Adrenal gland (tissue), 12 donors: ENCODE measurements around the gene HNRNPA3. TPM values are rescaled to one million over a fixed set of nuclear protein-coding genes. Genes with fewer than 3 reads are reported as not detected.
A peak's percentile ranks its signal among the peaks of the same experiment; 100 is the strongest.

Experiments used
- DNase-seq, 7 donors: peaks; one replicate each; pipeline ENCODE4 v3.0.0-alpha.2; 2019 to 2020
- H3K27ac ChIP-seq, 5 donors: fragments of 200-600 bp; sonication (generic) in 4 of 5; 1 replicate in 3 of 5; 2 replicates in 2 of 5; pipeline versions ENCODE4 v1.5.1 to v1.8.0; 2016 to 2020; ENCODE audit warnings: mild to moderate bottlenecking in 1 of 5
- H3K27me3 ChIP-seq: fragments of 200-600 bp; 2 replicates; pipeline ENCODE4 v1.8.0; 2021
- H3K36me3 ChIP-seq, 2 donors: fragments of 200-600 bp; replicated peaks in 1 of 2; 1 replicate in 1 of 2; 2 replicates in 1 of 2; pipeline versions ENCODE4 v1.5.1 to v1.8.0; 2018 to 2022
- H3K4me1 ChIP-seq, 2 donors: fragments of 200-600 bp; replicated peaks in 1 of 2; 1 replicate in 1 of 2; 2 replicates in 1 of 2; pipeline versions ENCODE4 v1.5.1 to v1.8.0; 2018 to 2021
- H3K4me3 ChIP-seq, 4 donors: fragments of 200-600 bp; sonication (generic) in 3 of 4; one replicate each; pipeline ENCODE4 v1.5.1; 2016 to 2018
- H3K9me3 ChIP-seq, 3 donors: fragments of 200-600 bp; sonication (generic) in 1 of 3; replicated peaks in 1 of 3; 1 replicate in 2 of 3; 2 replicates in 1 of 3; pipeline versions ENCODE4 v1.5.1 to v1.8.0; 2016 to 2021
- POLR2A ChIP-seq, 2 donors: fragments of 450-650 bp; IDR thresholded peaks; one replicate each; pipeline ENCODE4 v1.6.1; 2017; ENCODE audit warnings: antibody characterized with exemption in 2 of 2, mild to moderate bottlenecking in 2 of 2, moderate library complexity in 1 of 2
- WGBS, 4 donors: extraction: QIAGEN DNeasy Blood & Tissue Kit in 2 of 4; methylation state at CpG; one replicate each; pipeline versions ENCODE4 v1.1.5 to v1.1.7; 2013 to 2017; 5-methylcytosine and 5-hydroxymethylcytosine counted together
- intact Hi-C, 2 donors: fragments of 100-400 bp; cut with DNase I; formaldehyde crosslinking; loops; one replicate each; pipeline versions ENCODE4 v1.14.1 to v1.15.0; 2022 to 2023
- polyA plus RNA-seq, 3 donors: library from polyadenylated mRNA; stranded (reverse); fragments of 200-250 nt in 2 of 3; fragments of 350-450 nt in 1 of 3; fragmentation: Illumina TruSeq in 1 of 3; extraction: RNeasy Lipid Tissue Mini Kit (QIAGEN cat#74804) in 1 of 3; gene quantifications; one replicate each; pipeline ENCODE4 v1.2.3, GENCODE V29; 2013 to 2014
- total RNA-seq, 9 donors: library from RNA; depleted of rRNA in 4 of 9; stranded (reverse); fragments of >200 nt in 4 of 9; fragments of 120-200 nt in 1 of 9; fragmentation: NEBNext Ultra II Directional in 1 of 9; extraction: Animal tissue kit (Norgen Biotek cat#: 25700) in 1 of 9; gene quantifications; one replicate each; pipeline versions ENCODE4 v1.1.0 to v1.2.4, GENCODE V29; 2013 to 2023
- TF ChIP-seq, protein P1 (sequence below), 6 experiments: fragments of 450-650 bp in 4 of 6; fragments of 200-600 bp in 2 of 6; sonication (generic) in 1 of 6; IDR thresholded peaks; 1 replicate in 5 of 6; 2 replicates in 1 of 6; pipeline versions ENCODE4 v1.5.1 to v1.8.0; 2016 to 2021; ENCODE audit warnings: antibody characterized with exemption in 6 of 6, mild to moderate bottlenecking in 2 of 6, moderate library complexity in 1 of 6
- donor health status: healthy with polysubstance abuse.
- donor health status: Bipolar disorder and iron deficiency.
- donor health status: DM: yes; HTN: yes; CAD: no.
- donor health status: DM: no; HTN: no; CAD: no.
- donor health status: DM: no; HTN: no; CAD: no.
- donor health status: DM: yes; HTN: yes; CAD: no.

The HNRNPA3 gene
- total and polyA plus RNA-seq, 12 donors, result 22.6 to 223 (median 107) TPM

DNA sequence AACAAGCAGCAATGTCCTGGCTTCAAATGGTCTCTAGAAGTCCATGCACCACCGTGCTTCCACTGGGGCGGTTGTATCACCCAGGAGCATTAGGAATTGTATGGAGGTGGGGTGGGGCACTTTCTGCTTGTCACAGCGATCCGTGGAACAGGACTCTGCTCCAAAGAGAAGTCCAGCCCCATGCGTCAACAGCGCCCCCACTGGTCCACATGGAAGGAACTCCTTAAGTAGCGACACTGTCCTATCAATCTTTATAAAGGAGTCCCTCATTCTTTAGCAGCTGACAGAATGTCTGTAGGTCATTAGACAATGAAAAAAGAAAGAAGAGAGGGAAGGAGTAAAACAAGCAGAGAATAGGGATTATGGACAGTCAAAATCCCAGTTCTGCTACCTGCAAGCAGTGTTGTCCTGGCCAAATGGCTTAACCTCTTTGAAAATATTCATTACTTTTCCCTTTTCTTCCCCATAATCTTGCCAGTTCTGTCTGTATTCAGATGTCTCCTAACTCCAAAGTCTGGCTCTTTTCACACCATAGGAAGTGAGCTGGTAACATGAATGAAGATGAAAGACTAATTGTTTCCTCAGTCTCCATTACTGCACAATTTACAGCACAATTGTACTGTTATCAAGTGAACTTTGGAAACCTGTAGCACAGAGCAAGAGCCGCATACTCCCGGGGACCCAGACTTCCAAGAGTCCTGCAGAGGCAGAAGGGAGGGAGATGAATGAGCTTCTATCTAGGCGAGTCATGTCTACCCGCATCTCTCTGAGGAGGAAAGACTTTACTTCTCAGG is 42.0 kb downstream of the HNRNPA3 start:
- intact Hi-C loops, result no loop called here
- no peak overlapping the region for H3K4me3 ChIP-seq
- no peaks in the 10 kb centered on the region for H3K36me3 ChIP-seq
- no peaks in the 10 kb centered on the region for H3K27me3 ChIP-seq
- 63 to 72% (median 67%) methylated on average over 10 to 11 of the region's 11 CpGs for WGBS, 4 donors
- H3K27ac ChIP-seq, result peak overlapping the region in 1 of 5 donors; percentile 22
- TF ChIP-seq, protein P1, sequence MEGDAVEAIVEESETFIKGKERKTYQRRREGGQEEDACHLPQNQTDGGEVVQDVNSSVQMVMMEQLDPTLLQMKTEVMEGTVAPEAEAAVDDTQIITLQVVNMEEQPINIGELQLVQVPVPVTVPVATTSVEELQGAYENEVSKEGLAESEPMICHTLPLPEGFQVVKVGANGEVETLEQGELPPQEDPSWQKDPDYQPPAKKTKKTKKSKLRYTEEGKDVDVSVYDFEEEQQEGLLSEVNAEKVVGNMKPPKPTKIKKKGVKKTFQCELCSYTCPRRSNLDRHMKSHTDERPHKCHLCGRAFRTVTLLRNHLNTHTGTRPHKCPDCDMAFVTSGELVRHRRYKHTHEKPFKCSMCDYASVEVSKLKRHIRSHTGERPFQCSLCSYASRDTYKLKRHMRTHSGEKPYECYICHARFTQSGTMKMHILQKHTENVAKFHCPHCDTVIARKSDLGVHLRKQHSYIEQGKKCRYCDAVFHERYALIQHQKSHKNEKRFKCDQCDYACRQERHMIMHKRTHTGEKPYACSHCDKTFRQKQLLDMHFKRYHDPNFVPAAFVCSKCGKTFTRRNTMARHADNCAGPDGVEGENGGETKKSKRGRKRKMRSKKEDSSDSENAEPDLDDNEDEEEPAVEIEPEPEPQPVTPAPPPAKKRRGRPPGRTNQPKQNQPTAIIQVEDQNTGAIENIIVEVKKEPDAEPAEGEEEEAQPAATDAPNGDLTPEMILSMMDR (IDR thresholded peaks at IDR 0.05), result peak in 4 of 6 experiments; percentile 13 to 33 (median 23)
- TF ChIP-seq POLR2A (IDR thresholded peaks at IDR 0.05), result no peak
- peak in 1 of 7 donors; percentile 29 for DNase-seq
- peaks cover 39 to 92% of the 10 kb centered on the region in 2 donors for H3K4me1 ChIP-seq
- H3K9me3 ChIP-seq, result no peaks in the 10 kb centered on the region

DNA sequence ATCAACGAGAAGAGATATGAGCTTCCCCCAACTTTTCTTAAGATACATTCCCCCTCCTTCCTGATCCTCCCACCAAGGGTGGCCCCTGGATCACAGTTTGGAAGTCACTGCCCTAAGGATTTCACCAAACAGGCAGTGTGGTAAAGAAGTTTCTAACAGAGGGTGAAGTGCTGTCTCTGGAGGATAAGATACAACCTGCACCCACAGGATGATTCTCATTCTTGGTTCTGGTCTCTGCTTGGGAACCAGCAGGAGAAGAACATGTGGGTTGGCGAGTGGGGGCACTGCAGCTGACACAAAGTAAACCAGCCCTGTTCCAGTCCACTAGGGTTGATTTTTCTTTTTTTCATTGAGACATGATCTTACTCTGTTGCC is 42.6 kb downstream of the HNRNPA3 start:
- Histone ChIP-seq H3K27ac (peak overlapping the region in 1 of 5 donors; percentile 23), H3K4me3 (no peak overlapping the region), H3K4me1 (peaks cover 42 to 92% of the 10 kb centered on the region in 2 donors), H3K9me3 (no peaks in the 10 kb centered on the region), H3K27me3 (no peaks in the 10 kb centered on the region), H3K36me3 (no peaks in the 10 kb centered on the region)
- no peak for DNase-seq
- TF ChIP-seq, protein P1 (IDR thresholded peaks at IDR 0.05), result no peak
- no peak for TF ChIP-seq POLR2A (IDR thresholded peaks at IDR 0.05)
- 55 to 64% (median 62%) methylated on average over 2 of the region's 2 CpGs for WGBS, 4 donors
- intact Hi-C loops, result no loop called here

DNA sequence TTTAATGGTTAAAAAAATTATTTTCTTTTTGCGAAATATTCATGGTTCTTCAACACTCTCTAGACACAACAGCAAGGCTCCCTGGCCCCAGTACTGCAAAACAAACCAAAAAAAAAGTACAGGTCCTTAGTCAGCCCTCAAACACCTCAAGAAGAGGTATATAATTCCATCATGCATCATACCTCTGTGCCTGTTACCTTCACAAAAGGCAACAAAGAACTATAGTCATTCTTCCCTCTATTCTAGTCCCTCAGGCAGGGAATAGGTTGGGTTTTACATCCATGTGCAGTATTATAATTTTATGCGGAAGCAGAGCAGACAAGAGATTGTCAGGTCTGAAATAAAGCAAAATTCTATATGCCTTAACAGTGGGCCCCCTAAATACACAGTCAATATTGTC is 43.4 kb downstream of the HNRNPA3 start:
- intact Hi-C loops, result no loop called here
- H3K36me3 ChIP-seq, result no peaks in the 10 kb centered on the region
- no peak overlapping the region for H3K4me3 ChIP-seq
- no peaks in the 10 kb centered on the region for H3K27me3 ChIP-seq
- WGBS, 4 donors, result 70 to 76% (median 71%) methylated on average over 2 of the region's 2 CpGs
- H3K9me3 ChIP-seq, result no peaks in the 10 kb centered on the region
- no peak for TF ChIP-seq POLR2A (IDR thresholded peaks at IDR 0.05)
- TF ChIP-seq, protein P1 (IDR thresholded peaks at IDR 0.05), result no peak
- no peak overlapping the region for H3K27ac ChIP-seq
- no peak for DNase-seq
- H3K4me1 ChIP-seq, result peaks cover 48 to 91% of the 10 kb centered on the region in 2 donors

DNA sequence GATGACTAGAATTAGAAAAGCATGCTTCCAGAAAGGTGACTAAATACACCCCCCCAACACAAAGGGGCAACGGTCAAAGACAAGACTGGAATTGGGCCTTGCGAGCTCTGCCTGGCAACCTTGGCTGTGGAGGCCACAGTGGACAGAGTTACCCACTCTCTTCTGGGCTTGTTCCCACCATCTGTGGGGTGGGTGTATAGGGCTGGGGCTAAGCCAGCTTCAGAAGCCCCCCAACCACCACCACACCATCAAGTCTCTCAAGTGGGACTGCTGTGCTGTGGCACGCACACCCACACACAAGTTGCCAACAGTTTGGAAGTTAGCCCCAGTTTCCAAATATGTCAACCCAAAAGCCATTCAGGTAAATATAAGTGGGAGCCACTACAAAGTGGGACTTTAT is 44.1 kb downstream of the HNRNPA3 start:
- WGBS, 4 donors, result 42 to 91% (median 58%) methylated on average over 3 of the region's 3 CpGs
- TF ChIP-seq POLR2A (IDR thresholded peaks at IDR 0.05), result no peak
- TF ChIP-seq, protein P1 (IDR thresholded peaks at IDR 0.05), result no peak
- Histone ChIP-seq H3K36me3 (no peaks in the 10 kb centered on the region), H3K4me3 (no peak overlapping the region), H3K27ac (peak overlapping the region in 2 of 5 donors; percentile 15 to 18), H3K27me3 (no peaks in the 10 kb centered on the region), H3K4me1 (peaks cover 48 to 91% of the 10 kb centered on the region in 2 donors), H3K9me3 (no peaks in the 10 kb centered on the region)
- DNase-seq, result no peak
- intact Hi-C loops, result no loop called here
